ENCODE measurements around the gene PLEK.

Gene PLEK

GRCh38 chr2:68414452-68414851 is 49.4 kb downstream of the PLEK start:
- DNase-seq (ENCODE audit: low read depth in 2 of 2, low spot score in 1 of 2): no peak

GRCh38 chr2:68414876-68415275 is 49.8 kb downstream of the PLEK start:
- DNase-seq (ENCODE audit: low read depth in 2 of 2, low spot score in 1 of 2): no peak

- no peak for DNase-seq (ENCODE audit: low read depth in 2 of 2, low spot score in 1 of 2)
These were observed 50.4 kb downstream of the PLEK start for GRCh38 chr2:68415521-68415920.

- no peak for DNase-seq (ENCODE audit: low read depth in 2 of 2, low spot score in 1 of 2)
These were observed 51.1 kb downstream of the PLEK start for GRCh38 chr2:68416081-68416675.

- DNase-seq (ENCODE audit: low read depth in 2 of 2, low spot score in 1 of 2): no peak
These were observed 52.8 kb downstream of the PLEK start for GRCh38 chr2:68417926-68418325.

GRCh38 chr2:68418419-68418818 is 53.3 kb downstream of the PLEK start:
- no peak for DNase-seq (ENCODE audit: low read depth in 2 of 2, low spot score in 1 of 2)

- DNase-seq (ENCODE audit: low read depth in 2 of 2, low spot score in 1 of 2): no peak
These were observed 53.8 kb downstream of the PLEK start for GRCh38 chr2:68418855-68419254.

- no peak for DNase-seq (ENCODE audit: low read depth in 2 of 2, low spot score in 1 of 2)
These were observed 55.3 kb downstream of the PLEK start for GRCh38 chr2:68420254-68420910.

- DNase-seq (ENCODE audit: low read depth in 2 of 2, low spot score in 1 of 2): no peak
These were observed 59.0 kb downstream of the PLEK start for GRCh38 chr2:68423966-68424650.

- no peak for DNase-seq (ENCODE audit: low read depth in 2 of 2, low spot score in 1 of 2)
These were observed 60.4 kb downstream of the PLEK start for GRCh38 chr2:68425503-68425902.

- no peak for DNase-seq (ENCODE audit: low read depth in 2 of 2, low spot score in 1 of 2)
These were observed 61.4 kb downstream of the PLEK start for GRCh38 chr2:68426446-68426845.

- DNase-seq (ENCODE audit: low read depth in 2 of 2, low spot score in 1 of 2): no peak
These were observed 61.9 kb downstream of the PLEK start for GRCh38 chr2:68426848-68427579.

GRCh38 chr2:68428126-68428525 is 63.0 kb downstream of the PLEK start:
- no peak for DNase-seq (ENCODE audit: low read depth in 2 of 2, low spot score in 1 of 2)

- DNase-seq (ENCODE audit: low read depth in 2 of 2, low spot score in 1 of 2): no peak
These were observed 63.7 kb downstream of the PLEK start for GRCh38 chr2:68428746-68429145.

- DNase-seq (ENCODE audit: low read depth in 2 of 2, low spot score in 1 of 2): no peak
These were observed 64.3 kb downstream of the PLEK start for GRCh38 chr2:68429311-68429826.

GRCh38 chr2:68431316-68431972 is 66.4 kb downstream of the PLEK start:
- DNase-seq (ENCODE audit: low read depth in 2 of 2, low spot score in 1 of 2): no peak

GRCh38 chr2:68432696-68433658 is 67.9 kb downstream of the PLEK start:
- no peak for DNase-seq (ENCODE audit: low read depth in 2 of 2, low spot score in 1 of 2)

GRCh38 chr2:68434981-68435380 is 69.9 kb downstream of the PLEK start:
- no peak for DNase-seq (ENCODE audit: low read depth in 2 of 2, low spot score in 1 of 2)

- no peak for DNase-seq (ENCODE audit: low read depth in 2 of 2, low spot score in 1 of 2)
These were observed 70.5 kb downstream of the PLEK start for GRCh38 chr2:68435615-68436014.

GRCh38 chr2:68436270-68436669 is 71.2 kb downstream of the PLEK start:
- DNase-seq (ENCODE audit: low read depth in 2 of 2, low spot score in 1 of 2): no peak
